Keratinocyte (primary cell): ENCODE measurements around the gene AQP6.

Source experiments
- EZH2 ChIP-seq: IDR thresholded peaks from one replicate; pipeline ENCODE4 v1.6.1; 2012; ENCODE audit warnings: inconsistent platforms, mild to moderate bottlenecking, low read length, moderate library complexity
- TF ChIP-seq, protein P1 (sequence below), 3 experiments: IDR thresholded peaks in 1 of 3; conservative IDR thresholded peaks in 1 of 3; optimal IDR thresholded peaks in 1 of 3; 2 replicates in 2 of 3; 3 replicates in 1 of 3; pipeline versions ENCODE3 to v1.5.1; 2011; ENCODE audit warnings: low read length in 3 of 3, mild to moderate bottlenecking in 3 of 3, moderate library complexity in 2 of 3, control low read depth in 1 of 3, inconsistent platforms in 1 of 3; ENCODE audit not compliant: insufficient read depth in 2 of 3; ENCODE audit errors: extremely low read depth in 1 of 3

DNA sequence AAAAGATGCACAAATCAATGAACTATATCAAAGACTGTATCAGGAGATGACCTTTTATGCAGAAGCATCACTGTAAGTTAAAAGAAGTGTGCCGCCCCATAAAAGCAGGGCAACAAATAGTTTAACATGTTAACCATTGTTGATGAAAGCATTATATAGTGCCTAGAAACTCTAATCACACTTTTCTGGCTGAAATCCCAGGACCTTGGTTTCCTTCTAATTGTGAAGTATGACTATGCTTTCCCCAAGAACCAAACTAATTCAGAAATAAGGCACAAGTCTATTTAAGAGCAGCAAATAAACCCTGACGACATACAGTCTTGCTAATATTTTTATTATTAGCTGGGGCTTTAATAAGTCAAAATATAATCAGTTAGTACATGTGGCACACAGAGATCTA, 30.8 kb downstream of the AQP6 start:
- TF ChIP-seq, protein P1, sequence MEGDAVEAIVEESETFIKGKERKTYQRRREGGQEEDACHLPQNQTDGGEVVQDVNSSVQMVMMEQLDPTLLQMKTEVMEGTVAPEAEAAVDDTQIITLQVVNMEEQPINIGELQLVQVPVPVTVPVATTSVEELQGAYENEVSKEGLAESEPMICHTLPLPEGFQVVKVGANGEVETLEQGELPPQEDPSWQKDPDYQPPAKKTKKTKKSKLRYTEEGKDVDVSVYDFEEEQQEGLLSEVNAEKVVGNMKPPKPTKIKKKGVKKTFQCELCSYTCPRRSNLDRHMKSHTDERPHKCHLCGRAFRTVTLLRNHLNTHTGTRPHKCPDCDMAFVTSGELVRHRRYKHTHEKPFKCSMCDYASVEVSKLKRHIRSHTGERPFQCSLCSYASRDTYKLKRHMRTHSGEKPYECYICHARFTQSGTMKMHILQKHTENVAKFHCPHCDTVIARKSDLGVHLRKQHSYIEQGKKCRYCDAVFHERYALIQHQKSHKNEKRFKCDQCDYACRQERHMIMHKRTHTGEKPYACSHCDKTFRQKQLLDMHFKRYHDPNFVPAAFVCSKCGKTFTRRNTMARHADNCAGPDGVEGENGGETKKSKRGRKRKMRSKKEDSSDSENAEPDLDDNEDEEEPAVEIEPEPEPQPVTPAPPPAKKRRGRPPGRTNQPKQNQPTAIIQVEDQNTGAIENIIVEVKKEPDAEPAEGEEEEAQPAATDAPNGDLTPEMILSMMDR (optimal IDR thresholded peaks at IDR 0.05 in 1 of 3, IDR thresholded peaks at IDR 0.05 in 1 of 3, conservative IDR thresholded peaks at IDR 0.05 in 1 of 3; ENCODE audit: extremely low read depth in 1 of 3, insufficient read depth in 2 of 3, low read length in 3 of 3): no peak
- no peak for TF ChIP-seq EZH2
